Ramos (cell line): ENCODE measurements around the gene STARD13.

Experiments
- in situ Hi-C: fragments of 300-500 bp; cut with MboI; formaldehyde crosslinking; loops from one replicate; pipeline ENCODE4 v1.14.3; 2022; ENCODE audit warnings: low sequenced_read_pairs; ENCODE audit not compliant: unreplicated experiment

Gene STARD13

GRCh38 chr13:33207615-33207961, 78.0 kb downstream of the STARD13 start:
- in situ Hi-C loops: no loop called here

DNA sequence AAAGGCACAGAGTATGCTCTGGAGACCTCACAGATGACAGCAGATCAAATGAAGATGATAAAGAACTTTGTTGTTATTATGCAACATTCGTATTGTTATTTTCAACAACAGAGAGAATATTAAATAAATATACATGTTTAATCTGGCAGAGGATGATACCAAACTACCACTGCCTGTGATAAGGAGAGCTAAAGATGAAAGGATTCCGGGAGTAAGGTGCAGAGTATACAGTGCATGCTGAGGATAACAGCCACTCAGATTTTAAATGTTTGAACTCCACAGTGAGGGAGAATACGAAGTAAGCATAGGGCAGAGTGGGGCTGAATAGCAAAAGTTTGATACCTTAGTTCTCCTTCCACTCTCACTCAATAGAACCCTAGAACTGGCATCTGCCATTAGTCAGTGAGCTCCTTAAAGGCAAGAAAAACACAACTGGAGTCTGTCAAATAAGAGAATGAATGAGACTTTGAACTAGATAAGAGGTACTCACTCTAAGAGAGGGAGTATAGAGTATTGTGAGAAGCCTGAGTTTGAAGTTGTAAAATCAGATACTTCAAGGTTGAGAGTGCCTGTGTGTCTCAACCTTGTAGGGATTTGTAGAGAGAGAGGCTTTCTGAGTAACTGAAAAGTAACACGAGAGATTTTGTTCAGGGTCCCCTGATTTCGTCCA, 78.5 kb downstream of the STARD13 start:
- in situ Hi-C loops: no loop called here

DNA sequence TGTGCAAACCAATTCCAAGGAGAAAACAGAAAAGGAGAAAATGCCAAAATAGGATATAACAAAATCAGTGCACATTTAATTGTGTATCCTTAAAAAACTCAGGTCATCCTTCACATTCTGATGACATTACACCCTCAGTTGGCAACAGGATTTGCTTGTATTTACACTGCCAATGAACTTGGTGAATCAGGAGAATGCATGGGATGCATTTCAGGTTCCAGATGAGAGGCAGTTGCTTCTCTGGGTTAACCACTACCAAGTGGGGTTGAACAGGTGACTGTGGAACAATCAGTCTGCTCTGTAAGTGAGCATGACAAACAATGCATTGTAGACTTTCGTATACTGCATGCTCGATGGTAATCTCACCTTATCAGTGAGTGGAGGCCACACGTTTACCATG, 79.1 kb downstream of the STARD13 start:
- in situ Hi-C loops: no loop called here

DNA sequence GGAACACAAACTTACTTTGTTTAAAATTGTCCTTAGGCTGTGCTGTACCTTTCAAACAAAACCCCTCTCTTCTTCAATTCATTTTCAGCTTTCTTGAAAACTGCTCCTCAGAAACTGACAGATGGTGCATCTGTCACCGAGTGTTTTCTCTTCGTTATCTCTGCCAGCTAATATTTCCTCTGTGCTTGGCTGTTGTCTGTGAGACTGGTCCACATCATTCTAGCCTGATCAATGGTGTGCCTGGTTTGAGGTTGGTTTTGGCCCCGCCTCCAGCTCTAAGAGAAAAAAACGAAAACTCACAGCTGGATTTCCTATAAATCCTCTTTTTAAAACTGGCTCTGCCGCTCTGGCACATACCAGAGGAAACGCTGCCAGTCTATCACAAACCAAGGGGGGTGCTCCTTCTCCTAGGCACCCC, 79.7 kb downstream of the STARD13 start:
- in situ Hi-C loops: no loop called here

DNA sequence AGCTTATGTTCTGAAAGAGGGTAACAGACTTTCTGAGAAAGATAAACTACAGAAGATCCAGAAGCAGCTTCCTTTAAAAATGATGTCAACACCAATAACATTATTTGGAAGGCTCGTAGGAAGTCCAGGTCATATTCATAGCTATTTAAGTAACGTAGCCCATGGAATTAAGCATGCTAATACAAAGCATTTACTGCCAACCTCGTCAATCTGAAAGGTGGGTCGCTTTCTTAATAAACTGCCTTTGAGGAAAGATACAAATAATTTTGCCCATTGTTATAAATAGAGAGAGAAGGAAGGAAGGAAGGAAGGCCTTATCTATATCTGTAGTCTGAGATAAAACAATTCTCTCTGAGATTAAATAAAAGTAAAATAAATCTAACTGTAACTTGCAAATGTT, 80.3 kb downstream of the STARD13 start:
- in situ Hi-C loops: no loop called here

DNA sequence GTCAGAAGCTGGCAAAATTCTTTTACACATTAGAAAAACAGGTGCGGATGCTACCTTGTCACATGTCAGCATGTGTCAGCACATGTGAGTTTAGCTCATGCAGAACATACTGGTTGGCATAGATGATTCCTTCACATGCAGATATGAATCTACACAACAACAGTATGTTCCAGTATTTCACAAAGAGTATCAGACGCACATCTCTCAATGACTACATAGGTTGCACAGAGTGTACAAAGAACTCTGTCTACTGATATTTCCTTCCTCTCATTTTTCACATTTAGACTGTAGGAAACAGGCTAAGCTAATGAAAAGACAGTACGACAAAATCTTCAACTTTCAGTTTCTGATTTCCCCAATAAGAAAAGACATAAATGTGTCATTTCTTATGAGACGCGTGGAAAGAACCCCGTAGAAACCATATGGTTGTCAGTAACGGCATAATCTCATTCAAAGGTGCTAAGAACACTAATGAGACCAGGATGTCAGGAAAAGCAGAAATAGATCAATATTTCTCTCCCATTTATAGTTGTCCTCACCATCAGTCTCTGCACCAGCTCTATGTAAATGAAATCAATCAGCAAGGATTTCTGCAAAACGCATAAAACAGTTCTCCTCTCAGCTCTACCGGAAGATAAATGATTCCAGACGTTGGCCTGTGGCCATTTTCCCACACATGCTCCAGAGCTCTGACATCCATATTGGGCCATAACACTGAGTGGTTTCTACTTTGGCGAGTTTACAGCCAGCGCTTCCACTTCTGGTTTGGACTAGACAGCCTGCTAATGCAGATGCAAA, 81.2 kb downstream of the STARD13 start:
- in situ Hi-C loops: no loop called here

GRCh38 chr13:33202644-33203169, 82.8 kb downstream of the STARD13 start:
- in situ Hi-C loops: no loop called here

DNA sequence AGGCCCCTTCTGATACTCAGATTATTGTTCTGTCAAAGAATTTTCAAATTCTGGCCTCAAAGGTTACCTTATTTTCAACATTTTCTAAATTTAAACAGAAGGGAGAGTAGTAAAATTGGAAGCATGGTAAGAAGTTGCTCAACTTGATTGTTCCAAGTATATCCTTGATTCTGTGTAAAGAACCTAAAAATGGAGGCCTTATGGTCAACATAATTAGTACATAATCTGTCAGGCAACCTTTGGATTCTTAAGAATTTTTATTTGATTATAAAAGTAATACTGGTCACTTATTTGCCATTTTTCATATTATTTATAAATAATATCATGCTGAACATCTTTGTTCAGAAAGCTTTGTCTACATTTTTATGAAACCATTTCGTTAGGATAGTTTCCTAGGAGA, 83.9 kb downstream of the STARD13 start:
- in situ Hi-C loops: no loop called here

DNA sequence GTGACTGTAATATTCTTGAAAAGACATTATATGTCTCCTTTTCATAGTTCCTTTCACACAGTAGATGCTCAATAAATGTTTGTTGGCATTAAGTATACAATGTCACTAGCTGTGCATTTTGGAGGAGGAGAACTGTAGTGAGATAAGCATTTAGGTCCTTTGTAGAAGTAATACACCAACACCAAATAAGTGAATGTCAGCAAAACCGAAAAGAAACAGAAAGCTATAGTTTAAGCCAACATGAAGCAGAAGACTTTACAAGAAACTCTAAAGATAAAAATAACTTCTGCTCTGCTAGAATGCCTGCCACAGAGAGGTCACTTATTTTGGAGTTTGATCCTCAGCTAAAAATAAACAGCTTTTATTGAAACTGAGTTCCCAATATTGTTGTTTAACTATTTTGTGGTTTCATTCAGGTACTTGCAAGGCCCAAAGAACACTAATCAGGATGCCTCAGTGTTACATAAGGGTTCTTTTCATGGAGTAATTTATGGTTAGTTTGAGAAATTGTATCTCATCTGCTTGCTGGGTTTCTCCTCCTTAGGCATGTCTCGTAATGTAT, 86.2 kb downstream of the STARD13 start:
- in situ Hi-C loops: no loop called here

DNA sequence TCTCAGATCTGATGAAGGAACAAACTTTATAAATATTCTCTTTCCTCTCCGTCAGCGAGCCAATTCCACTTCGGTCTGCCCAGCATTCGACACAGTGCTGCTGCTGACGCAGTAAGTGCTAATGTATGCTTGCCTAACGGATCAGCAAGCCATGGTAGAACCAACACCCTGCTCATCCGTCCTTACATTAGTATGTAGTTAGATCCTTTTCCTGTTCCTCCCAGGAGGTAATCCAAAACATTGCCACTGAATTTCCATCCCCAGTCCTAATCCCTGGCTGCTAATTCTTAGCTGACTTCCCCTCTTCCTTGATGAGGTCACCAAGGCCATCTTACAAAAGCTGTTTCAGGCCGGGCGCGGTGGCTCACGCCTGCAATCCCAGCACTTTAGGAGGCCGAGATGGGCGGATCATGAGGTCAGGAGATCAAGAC, 88.0 kb downstream of the STARD13 start:
- in situ Hi-C loops: no loop called here

DNA sequence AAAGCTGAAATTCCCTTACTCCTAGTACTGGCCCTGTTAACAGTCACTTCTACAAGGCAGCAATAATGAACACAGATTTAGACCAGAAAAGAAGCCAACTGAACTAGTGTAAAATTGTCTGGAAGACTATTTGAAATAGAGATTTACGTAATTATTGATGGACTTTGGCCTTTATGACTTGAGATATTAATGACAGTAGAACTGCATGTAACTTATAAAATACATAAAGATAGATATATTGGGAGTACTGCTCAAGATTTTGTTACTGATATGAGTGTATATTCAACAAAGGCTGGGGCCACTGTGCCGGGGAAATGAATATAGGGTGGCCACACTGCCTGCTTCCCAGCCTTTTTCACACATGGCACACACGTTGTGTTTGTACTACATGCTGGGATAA, 88.8 kb downstream of the STARD13 start:
- in situ Hi-C loops: no loop called here

- in situ Hi-C loops: no loop called here
These were observed 89.7 kb downstream of the STARD13 start for GRCh38 chr13:33195693-33196464.

GRCh38 chr13:33194820-33195692, 90.5 kb downstream of the STARD13 start:
- in situ Hi-C loops: no loop called here

DNA sequence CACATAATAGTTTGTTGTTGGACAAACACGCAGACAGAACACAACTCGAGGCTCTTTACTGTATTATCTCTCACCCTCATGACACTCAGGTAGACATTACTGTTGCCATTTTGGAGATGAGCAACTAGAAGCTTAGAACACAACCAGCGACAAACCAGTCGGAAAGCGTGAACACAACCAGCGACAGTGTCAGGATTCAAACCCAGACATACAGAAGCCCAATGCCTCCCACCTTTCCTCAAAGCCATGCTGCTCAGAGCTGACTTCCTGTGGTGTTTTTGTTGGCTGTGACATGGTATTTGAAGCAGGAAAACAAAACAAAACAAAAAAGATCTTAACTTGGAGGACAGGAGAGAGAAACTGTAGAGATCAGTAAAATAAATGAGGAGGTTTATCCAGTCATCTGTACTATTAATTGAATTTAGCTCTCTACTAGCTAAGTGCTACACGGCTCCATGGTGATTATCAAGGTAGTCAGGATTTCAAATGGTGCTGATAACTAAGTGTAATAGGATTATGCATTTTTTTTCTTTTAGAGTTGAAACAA, 92.1 kb downstream of the STARD13 start:
- in situ Hi-C loops: no loop called here

DNA sequence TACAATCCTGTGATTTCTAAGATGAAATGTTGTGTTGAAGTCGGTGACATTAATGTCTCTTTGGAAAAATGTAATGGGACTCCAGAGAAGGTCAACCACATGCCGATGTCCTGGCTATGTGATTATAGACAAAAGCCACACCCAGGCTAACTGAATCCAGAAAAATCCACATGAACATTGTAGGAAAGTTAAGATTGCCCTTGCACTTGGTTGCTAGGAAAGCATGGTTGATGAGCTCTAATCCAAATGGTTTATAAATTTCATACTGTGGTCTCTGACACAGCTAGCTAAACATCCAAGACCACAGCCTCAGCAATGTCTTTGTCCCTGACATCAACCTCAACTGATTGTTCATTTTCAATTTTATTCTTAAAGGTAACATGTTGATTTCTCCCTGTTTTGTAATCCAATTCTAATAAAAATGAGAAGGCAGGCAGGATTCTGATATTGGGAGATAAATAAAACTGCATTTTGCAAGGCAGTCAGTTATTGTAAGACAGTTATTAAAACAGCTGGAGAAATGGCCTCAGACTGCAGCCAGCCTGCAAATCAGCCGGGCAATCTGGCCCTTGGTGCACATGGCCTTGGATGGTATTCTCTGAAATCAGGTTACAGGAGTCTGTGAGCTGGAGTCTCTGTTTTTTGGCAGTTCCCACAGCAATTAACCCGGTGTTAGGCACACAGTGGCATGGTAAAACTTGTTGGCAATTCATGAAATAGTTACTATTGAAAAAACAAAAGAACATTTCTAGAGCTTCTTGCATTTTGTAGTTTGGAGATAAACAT, 93.9 kb downstream of the STARD13 start:
- in situ Hi-C loops: no loop called here

DNA sequence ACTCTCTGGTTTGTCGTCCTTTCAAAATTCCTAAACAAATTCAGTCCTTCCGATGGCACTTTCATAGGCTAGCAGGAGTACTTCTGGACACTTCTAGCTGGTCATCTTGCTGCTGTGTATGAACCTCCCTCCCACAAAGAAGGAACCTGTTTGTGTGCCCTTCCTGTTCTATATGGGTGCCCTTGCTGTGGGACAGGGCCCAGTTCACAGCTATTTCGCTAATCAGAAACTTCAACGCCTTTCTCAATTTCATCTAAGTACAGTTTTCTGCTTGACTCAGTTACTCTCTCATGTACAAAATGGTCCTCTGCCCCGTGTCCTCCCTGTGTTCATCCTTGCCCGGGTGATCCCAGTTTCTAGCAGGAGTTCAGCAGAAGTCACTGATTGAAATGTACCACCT, 96.1 kb downstream of the STARD13 start:
- in situ Hi-C loops: no loop called here

DNA sequence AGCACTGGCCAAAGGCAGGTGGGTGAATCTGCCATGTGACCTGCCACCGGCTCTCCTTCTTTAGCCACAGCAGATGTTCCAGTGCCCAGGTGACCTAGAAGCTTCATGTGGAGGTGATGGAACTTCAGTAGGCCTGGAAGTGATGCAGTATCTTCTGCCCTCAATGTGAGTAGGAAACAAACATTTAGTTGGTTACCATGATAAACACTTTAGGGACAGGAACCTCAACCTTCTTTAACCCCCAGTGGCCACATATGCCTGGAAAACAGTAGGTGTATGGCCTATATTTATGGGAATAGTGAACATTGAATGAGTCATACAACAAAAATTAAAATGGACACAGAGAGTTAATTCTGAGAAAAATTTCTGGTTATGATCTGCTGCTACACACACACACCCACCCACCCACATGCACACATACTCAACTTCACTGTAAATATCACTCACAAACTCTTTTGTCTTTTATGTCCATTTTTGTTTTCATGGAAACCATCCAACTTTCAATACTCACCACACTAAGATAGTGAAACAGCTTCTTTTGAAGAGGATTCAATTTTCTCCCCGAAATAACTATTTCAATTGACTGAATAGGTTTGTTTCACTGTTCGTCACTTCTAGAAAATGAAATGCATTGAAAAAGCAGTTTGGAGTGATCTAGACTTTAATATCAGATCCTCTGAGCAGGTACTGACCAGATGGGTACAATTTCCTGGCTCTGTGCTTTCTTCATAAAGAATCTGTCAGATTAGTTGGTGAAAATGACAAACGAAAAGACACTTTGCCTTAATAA, 97.3 kb downstream of the STARD13 start:
- in situ Hi-C loops: no loop called here

DNA sequence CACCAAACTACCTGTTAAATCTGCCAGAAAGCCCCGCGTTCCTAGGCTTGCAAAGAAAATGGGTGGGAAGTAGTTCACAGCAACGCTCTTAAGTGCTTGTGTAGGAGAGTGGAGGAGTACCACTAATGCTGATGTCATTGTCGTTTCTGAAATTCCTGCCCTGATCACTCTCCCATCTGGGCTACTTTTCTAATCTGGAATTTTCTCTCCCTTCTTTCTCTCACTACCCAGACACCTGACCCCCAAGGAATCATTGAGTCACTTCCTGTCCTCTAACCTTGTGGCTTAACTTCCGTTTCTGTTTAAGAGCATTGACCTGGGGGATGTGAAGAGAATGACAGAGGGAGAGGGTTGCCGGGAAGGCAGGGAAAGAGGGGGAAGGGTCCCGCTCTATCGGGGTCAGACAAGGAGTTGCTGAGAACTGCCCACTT, 98.7 kb downstream of the STARD13 start:
- in situ Hi-C loops: no loop called here
